Tibial artery (tissue), 4 donors: ENCODE results near the gene UMODL1.

ENCODE experiments used
- DNase-seq, 2 donors: peaks; one replicate each; pipeline ENCODE4 v3.0.0-alpha.2; 2019
- H3K27ac ChIP-seq, 2 donors: fragments of 200-600 bp; sonication (generic) in 1 of 2; 1 replicate in 1 of 2; 2 replicates in 1 of 2; pipeline ENCODE4 v1.5.1; 2018 to 2019; ENCODE audit warnings: mild to moderate bottlenecking in 1 of 2
- H3K27me3 ChIP-seq, 2 donors: fragments of 200-600 bp; sonication (generic) in 1 of 2; one replicate each; pipeline versions ENCODE4 v1.5.1 to v1.6.0; 2016 to 2019
- H3K36me3 ChIP-seq, 3 donors: fragments of 200-600 bp; sonication (generic) in 2 of 3; one replicate each; pipeline ENCODE4 v1.5.1; 2016 to 2019; ENCODE audit warnings: mild to moderate bottlenecking in 2 of 3
- H3K4me1 ChIP-seq, 4 donors: fragments of 200-600 bp; sonication (generic) in 2 of 4; 1 replicate in 3 of 4; 2 replicates in 1 of 4; pipeline ENCODE4 v1.5.1; 2016 to 2019
- H3K4me3 ChIP-seq, 2 donors: fragments of 200-600 bp; sonication (generic) in 1 of 2; 1 replicate in 1 of 2; 2 replicates in 1 of 2; pipeline ENCODE4 v1.5.1; 2018 to 2019; ENCODE audit warnings: mild to moderate bottlenecking in 2 of 2
- H3K9me3 ChIP-seq, 3 donors: fragments of 200-600 bp; sonication (generic) in 1 of 3; one replicate each; pipeline ENCODE4 v1.5.1; 2016 to 2019
- CTCF ChIP-seq, 2 experiments: fragments of 200-600 bp in 1 of 2; fragments of 450-650 bp in 1 of 2; IDR thresholded peaks; one replicate each; pipeline ENCODE4 v1.5.1; 2017 to 2019; ENCODE audit warnings: antibody characterized with exemption in 2 of 2, mild to moderate bottlenecking in 1 of 2, moderate library complexity in 1 of 2
- intact Hi-C: fragments of 100-400 bp; cut with DNase I; formaldehyde crosslinking; loops from one replicate; pipeline ENCODE4 v1.15.0; 2023; ENCODE audit warnings: low total_unique reads

The UMODL1 gene

GRCh38 chr21:42107177-42107880, 36.2 kb downstream of the UMODL1 start:
- Histone ChIP-seq H3K4me1 (peaks cover 0 to 15% (median 10%) of the 10 kb centered on the region in 4 donors), H3K27ac (no peak overlapping the region), H3K36me3 (no peaks in the 10 kb centered on the region), H3K9me3 (no peaks in the 10 kb centered on the region), H3K27me3 (peaks cover 0 to 3% of the 10 kb centered on the region in 2 donors), H3K4me3 (no peak overlapping the region)
- no peak for DNase-seq
- no peak for TF ChIP-seq CTCF (IDR thresholded peaks at IDR 0.05)
- intact Hi-C loops = loop anchor here (5.0 to 10.0 kb wide), 2 partner anchors 63 to 95 kb away; partner anchors contain the start of gene ZBTB21

GRCh38 chr21:42107881-42108553, 36.9 kb downstream of the UMODL1 start:
- intact Hi-C loops = loop anchor here (5.0 to 10.0 kb wide), 2 partner anchors 63 to 96 kb away; partner anchors contain the start of gene ZBTB21
- H3K4me3 ChIP-seq = no peak overlapping the region
- no peaks in the 10 kb centered on the region for H3K9me3 ChIP-seq
- H3K4me1 ChIP-seq = peaks cover 0 to 15% (median 10%) of the 10 kb centered on the region in 4 donors
- DNase-seq = peak in 1 of 2 donors; percentile 39
- H3K27me3 ChIP-seq = peaks cover 0 to 8% of the 10 kb centered on the region in 2 donors
- TF ChIP-seq CTCF (IDR thresholded peaks at IDR 0.05) = peak; percentile 75 to 80
- no peaks in the 10 kb centered on the region for H3K36me3 ChIP-seq
- no peak overlapping the region for H3K27ac ChIP-seq

- no peak overlapping the region for H3K4me3 ChIP-seq
- H3K27ac ChIP-seq = no peak overlapping the region
- peaks cover 0 to 15% (median 10%) of the 10 kb centered on the region in 4 donors for H3K4me1 ChIP-seq
- peaks cover 0 to 16% of the 10 kb centered on the region in 2 donors for H3K27me3 ChIP-seq
- intact Hi-C loops = loop anchor here (5.0 to 10.0 kb wide), 2 partner anchors 64 to 96 kb away; partner anchors contain the start of gene ZBTB21
- H3K9me3 ChIP-seq = no peaks in the 10 kb centered on the region
- no peak for DNase-seq
- no peak for TF ChIP-seq CTCF (IDR thresholded peaks at IDR 0.05)
- no peaks in the 10 kb centered on the region for H3K36me3 ChIP-seq
Measured at GRCh38 chr21:42108554-42109340, 37.6 kb downstream of the UMODL1 start.

GRCh38 chr21:42109473-42109872, 38.4 kb downstream of the UMODL1 start:
- no peak for TF ChIP-seq CTCF (IDR thresholded peaks at IDR 0.05)
- DNase-seq = no peak
- no peaks in the 10 kb centered on the region for H3K36me3 ChIP-seq
- H3K27me3 ChIP-seq = peaks cover 0 to 20% of the 10 kb centered on the region in 2 donors
- H3K4me3 ChIP-seq = no peak overlapping the region
- no peaks in the 10 kb centered on the region for H3K9me3 ChIP-seq
- no peak overlapping the region for H3K27ac ChIP-seq
- intact Hi-C loops = loop anchor here (5.0 to 10.0 kb wide), 2 partner anchors 65 to 97 kb away; partner anchors contain the start of gene ZBTB21
- peaks cover 0 to 22% (median 10%) of the 10 kb centered on the region in 4 donors for H3K4me1 ChIP-seq

- intact Hi-C loops = loop anchor here (5.0 to 10.0 kb wide), 2 partner anchors 65 to 98 kb away; partner anchors contain the start of gene ZBTB21
- no peaks in the 10 kb centered on the region for H3K9me3 ChIP-seq
- no peak overlapping the region for H3K4me3 ChIP-seq
- H3K27me3 ChIP-seq = peaks cover 0 to 23% of the 10 kb centered on the region in 2 donors
- H3K27ac ChIP-seq = no peak overlapping the region
- no peak for TF ChIP-seq CTCF (IDR thresholded peaks at IDR 0.05)
- DNase-seq = no peak
- no peaks in the 10 kb centered on the region for H3K36me3 ChIP-seq
- peaks cover 0 to 22% (median 10%) of the 10 kb centered on the region in 4 donors for H3K4me1 ChIP-seq
Measured at GRCh38 chr21:42109873-42110525, 38.9 kb downstream of the UMODL1 start.
